ENCODE data around the gene TPRN.

- TF ChIP-seq CTCF (conservative IDR thresholded peaks at IDR 0.05; ENCODE audit: low read depth, low read length) (no peak), RFX5 (IDR thresholded peaks at IDR 0.05; ENCODE audit: low read depth, low read length) (no peak), RAD21 (IDR thresholded peaks at IDR 0.05; ENCODE audit: low read length) (no peak), SMC3 (IDR thresholded peaks at IDR 0.05; ENCODE audit: low read depth, low read length) (no peak), POLR2A (IDR thresholded peaks at IDR 0.05; ENCODE audit: low read depth, low read length) (no peak)
Measured at GRCh38 chr9:137217276-137218211, 17.0 kb upstream of the TPRN start.
